B cell (primary cell): ENCODE measurements around the gene IRS2.

Source experiments
- EZH2 ChIP-seq: IDR thresholded peaks from 2 replicates; pipeline ENCODE4 v1.6.1; 2012; ENCODE audit warnings: borderline replicate concordance, low read depth, mild to moderate bottlenecking, moderate library complexity, low read length; ENCODE audit not compliant: insufficient read depth, poor library complexity, severe bottlenecking
- TF ChIP-seq, protein P1 (sequence below): fragments of 200-600 bp; IDR thresholded peaks from one replicate; pipeline ENCODE4 v1.8.0; 2022; ENCODE audit warnings: antibody characterized with exemption, mild to moderate bottlenecking

DNA sequence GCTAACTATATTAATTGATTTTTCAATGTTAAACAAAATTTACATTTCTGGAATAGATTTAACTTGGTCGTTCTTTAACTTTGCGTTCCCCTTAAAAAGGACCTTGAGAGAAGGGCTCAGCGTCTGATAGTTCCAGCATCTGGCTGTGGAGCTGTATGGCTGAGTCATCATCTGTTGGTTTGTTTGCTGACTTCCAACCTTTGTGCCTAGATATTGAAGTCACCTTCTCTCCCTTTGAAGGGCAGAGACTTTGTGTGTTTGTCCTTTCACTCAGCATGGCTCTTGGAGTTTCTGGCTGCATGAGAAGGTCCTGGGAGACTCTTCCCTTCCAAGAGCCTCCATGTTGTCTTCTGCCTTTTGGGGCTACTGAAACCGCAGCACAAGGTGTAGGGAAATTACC is 16.6 kb upstream of the IRS2 start:
- TF ChIP-seq, protein P1, sequence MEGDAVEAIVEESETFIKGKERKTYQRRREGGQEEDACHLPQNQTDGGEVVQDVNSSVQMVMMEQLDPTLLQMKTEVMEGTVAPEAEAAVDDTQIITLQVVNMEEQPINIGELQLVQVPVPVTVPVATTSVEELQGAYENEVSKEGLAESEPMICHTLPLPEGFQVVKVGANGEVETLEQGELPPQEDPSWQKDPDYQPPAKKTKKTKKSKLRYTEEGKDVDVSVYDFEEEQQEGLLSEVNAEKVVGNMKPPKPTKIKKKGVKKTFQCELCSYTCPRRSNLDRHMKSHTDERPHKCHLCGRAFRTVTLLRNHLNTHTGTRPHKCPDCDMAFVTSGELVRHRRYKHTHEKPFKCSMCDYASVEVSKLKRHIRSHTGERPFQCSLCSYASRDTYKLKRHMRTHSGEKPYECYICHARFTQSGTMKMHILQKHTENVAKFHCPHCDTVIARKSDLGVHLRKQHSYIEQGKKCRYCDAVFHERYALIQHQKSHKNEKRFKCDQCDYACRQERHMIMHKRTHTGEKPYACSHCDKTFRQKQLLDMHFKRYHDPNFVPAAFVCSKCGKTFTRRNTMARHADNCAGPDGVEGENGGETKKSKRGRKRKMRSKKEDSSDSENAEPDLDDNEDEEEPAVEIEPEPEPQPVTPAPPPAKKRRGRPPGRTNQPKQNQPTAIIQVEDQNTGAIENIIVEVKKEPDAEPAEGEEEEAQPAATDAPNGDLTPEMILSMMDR: no peak
- no peak for TF ChIP-seq EZH2
